Fibroblast of pulmonary artery (primary cell): Measurements from ENCODE around the gene GLB1L2.

Experiments
- DNase-seq: peaks from one replicate; pipeline ENCODE4 v3.0.0-alpha.2; 2010; ENCODE audit warnings: low read depth
- H3K4me3 ChIP-seq: replicated peaks from 2 replicates; pipeline ENCODE4 v1.5.1; 2011; ENCODE audit warnings: low read depth, mild to moderate bottlenecking, control low read depth, low read length, moderate library complexity
- CTCF ChIP-seq: IDR thresholded peaks from 2 replicates; pipeline ENCODE4 v1.5.1; 2011; ENCODE audit warnings: mild to moderate bottlenecking, control low read depth, low read length, inconsistent platforms; ENCODE audit errors: missing control alignments

Gene GLB1L2

DNA sequence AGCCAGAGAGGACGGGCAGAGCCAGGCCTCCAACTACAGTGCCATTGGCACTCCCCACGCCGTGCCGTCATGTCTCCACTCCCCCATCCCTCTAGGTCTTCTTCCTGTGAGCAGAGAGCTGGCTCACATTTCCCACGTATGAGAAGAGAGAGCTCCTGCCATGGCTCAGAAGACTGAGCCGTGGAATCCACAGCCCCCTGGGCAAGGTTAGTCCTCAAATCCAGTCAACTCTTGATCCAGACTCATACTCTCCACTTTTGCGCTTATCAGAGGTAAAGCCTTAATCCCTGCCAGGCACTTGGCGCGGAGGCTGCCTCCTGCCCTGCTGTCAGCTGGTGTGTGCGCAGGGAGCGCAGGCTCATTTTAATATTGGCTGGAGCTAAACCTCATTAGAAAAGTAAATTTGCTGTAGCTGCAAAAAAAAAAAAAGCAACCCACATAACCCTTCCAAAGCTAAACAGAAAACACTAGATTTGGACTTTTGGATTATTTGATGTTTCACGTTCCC lies 75.6 kb downstream of the GLB1L2 start:
- no peak overlapping the region for H3K4me3 ChIP-seq
- TF ChIP-seq CTCF, result no peak

GRCh38 chr11:134407923-134408322 lies 76.1 kb downstream of the GLB1L2 start:
- no peak for TF ChIP-seq CTCF
- H3K4me3 ChIP-seq, result no peak overlapping the region
- DNase-seq, result no peak

More for the DNA sequence above, 75.6 kb downstream of the GLB1L2 start:
- no peak for DNase-seq

- no peak for TF ChIP-seq CTCF
- H3K4me3 ChIP-seq, result no peak overlapping the region
- DNase-seq, result no peak
Observed at GRCh38 chr11:134409552-134410429, 78.0 kb downstream of the GLB1L2 start.

- DNase-seq, result no peak
- H3K4me3 ChIP-seq, result no peak overlapping the region
- no peak for TF ChIP-seq CTCF
Observed at GRCh38 chr11:134410766-134411165, 79.0 kb downstream of the GLB1L2 start.

- no peak for DNase-seq
- TF ChIP-seq CTCF, result no peak
- peak within 1 kb of the TSS; percentile 10 for H3K4me3 ChIP-seq
Observed at GRCh38 chr11:134412203-134413042, 80.6 kb downstream of the GLB1L2 start, which contains the start of gene B3GAT1. B3GAT1 (minus strand) TSS chr11:134412242; CDS start chr11:134387659, 24,583 bp downstream.

GRCh38 chr11:134413043-134413825 lies 81.4 kb downstream of the GLB1L2 start:
- TF ChIP-seq CTCF, result no peak
- DNase-seq, result no peak
- H3K4me3 ChIP-seq, result no peak overlapping the region
